GM15510 (cell line): ENCODE measurements around the gene MYO9B.

Experiments
- POLR2A ChIP-seq: IDR thresholded peaks from 3 replicates; pipeline ENCODE4 v1.6.1; 2011; ENCODE audit warnings: borderline replicate concordance; ENCODE audit not compliant: insufficient read length; ENCODE audit errors: extremely low read depth

The MYO9B gene

GRCh38 chr19:17116996-17117702 lies 41.6 kb downstream of the MYO9B start:
- no peak for TF ChIP-seq POLR2A

- no peak for TF ChIP-seq POLR2A
These were observed 43.4 kb downstream of the MYO9B start for GRCh38 chr19:17118957-17119356.

GRCh38 chr19:17121736-17122293 lies 46.2 kb downstream of the MYO9B start:
- no peak for TF ChIP-seq POLR2A

GRCh38 chr19:17123041-17123440 lies 47.5 kb downstream of the MYO9B start:
- TF ChIP-seq POLR2A = no peak

GRCh38 chr19:17124025-17124424 lies 48.4 kb downstream of the MYO9B start:
- no peak for TF ChIP-seq POLR2A

GRCh38 chr19:17125062-17125727 lies 49.6 kb downstream of the MYO9B start:
- no peak for TF ChIP-seq POLR2A

- TF ChIP-seq POLR2A = peak; percentile 50
These were observed 50.4 kb downstream of the MYO9B start for GRCh38 chr19:17125728-17126677.

GRCh38 chr19:17127671-17128070 lies 52.1 kb downstream of the MYO9B start:
- TF ChIP-seq POLR2A = no peak

GRCh38 chr19:17128403-17128802 lies 52.8 kb downstream of the MYO9B start:
- no peak for TF ChIP-seq POLR2A

- no peak for TF ChIP-seq POLR2A
These were observed 53.2 kb downstream of the MYO9B start for GRCh38 chr19:17128820-17129219.

- TF ChIP-seq POLR2A = no peak
These were observed 53.8 kb downstream of the MYO9B start for GRCh38 chr19:17129377-17129776.

GRCh38 chr19:17135001-17135853 lies 59.6 kb downstream of the MYO9B start:
- TF ChIP-seq POLR2A = no peak

GRCh38 chr19:17136021-17136420 lies 60.4 kb downstream of the MYO9B start:
- no peak for TF ChIP-seq POLR2A

GRCh38 chr19:17136617-17137016 lies 61.0 kb downstream of the MYO9B start:
- no peak for TF ChIP-seq POLR2A

- no peak for TF ChIP-seq POLR2A
These were observed 61.8 kb downstream of the MYO9B start for GRCh38 chr19:17137417-17137816.
